H1 (cell line): ENCODE data around the gene CRNN. TPM values are rescaled to one million over a fixed set of nuclear protein-coding genes. Genes with fewer than 3 reads are reported as not detected.

Source experiments
- RAD21 ChIP-seq, 2 experiments: IDR thresholded peaks in 1 of 2; conservative IDR thresholded peaks in 1 of 2; 2 replicates each; pipeline ENCODE4 v1.6.1; 2011; ENCODE audit warnings: low read depth in 2 of 2, low read length in 2 of 2, improper control_type of control experiment in 1 of 2, inconsistent platforms in 1 of 2, mild to moderate bottlenecking in 1 of 2, moderate library complexity in 1 of 2
- RFX5 ChIP-seq: IDR thresholded peaks from 2 replicates; pipeline ENCODE4 v1.6.1; 2011; ENCODE audit warnings: low read depth, low read length, improper control_type of control experiment, borderline replicate concordance
- polyA plus RNA-seq, 7 experiments: library from polyadenylated mRNA; depleted of rRNA in 3 of 7; stranded (reverse) in 5 of 7; unstranded in 2 of 7; fragments of >200 nt in 5 of 7; fragments of 200-250 nt in 2 of 7; gene quantifications; 1 replicate in 5 of 7; 2 replicates in 1 of 7; 4 replicates in 1 of 7; pipeline versions ENCODE4 v1.2.1 to v1.2.3, GENCODE V29; 2011 to 2013; ENCODE audit warnings: missing spikeins in 2 of 7, mixed read lengths in 2 of 7
- total RNA-seq: library from RNA; stranded (reverse); fragmentation: NEBNext Ultra II Directional; extraction: Animal tissue kit (Norgen Biotek cat#: 25700); gene quantifications from 2 replicates; pipeline ENCODE4 v1.2.1, GENCODE V29; 2021

CRNN gene
- total and polyA plus RNA-seq, 2 of the 8 experiments (the other 6 are each of a cell fraction or from before 2014, with no cell fraction given) = not detected

DNA sequence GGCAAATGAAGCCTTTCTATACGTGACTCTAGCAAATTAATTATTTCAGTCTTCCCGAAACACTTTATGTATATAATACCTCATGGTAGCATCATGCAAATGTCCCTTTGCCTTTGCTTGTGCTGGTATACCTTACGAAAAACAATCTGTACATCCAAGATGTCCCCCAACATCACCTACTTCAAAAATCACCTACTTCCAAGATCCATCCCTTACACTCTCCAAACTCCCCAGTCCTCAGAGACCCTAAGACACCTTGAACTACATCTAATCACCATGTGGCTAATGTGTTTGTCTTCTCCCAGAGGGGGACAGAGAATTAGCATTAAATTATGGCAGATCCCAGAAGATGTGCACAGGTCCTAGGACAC is 46.5 kb upstream of the CRNN start (continued):
- TF ChIP-seq RFX5 (no peak), RAD21 (IDR thresholded peaks at IDR 0.05 in 1 of 2, conservative IDR thresholded peaks at IDR 0.05 in 1 of 2; ENCODE audit: low read depth in 2 of 2, low read length in 2 of 2) (no peak)
